Measurements from ENCODE around the gene TRAPPC3L. TPM values are rescaled to one million over a fixed set of nuclear protein-coding genes. Genes with fewer than 3 reads are reported as not detected.

TRAPPC3L gene
- total RNA-seq, 2 experiments from 2014 or later, result not detected

- intact Hi-C loops (cut with DNase I, micrococcal nuclease), result no loop called here
- H3K4me1 Mint-ChIP-seq (ENCODE audit: low read depth), result peaks cover 13% of the 10 kb centered on the region
- ChIA-PET CTCF (no interaction called here), POLR2A (no interaction called here)
- peaks cover 21% of the 10 kb centered on the region for H3K27me3 Mint-ChIP-seq
- H3K36me3 Mint-ChIP-seq (ENCODE audit: low read depth), result no peaks in the 10 kb centered on the region
- Histone ChIP-seq H3K9me3 (ENCODE audit: control insufficient read depth in 1 of 2, insufficient read depth in 1 of 2, low read length in 2 of 2) (no peaks in the 10 kb centered on the region), H3K27me3 (ENCODE audit: control insufficient read depth in 1 of 2, insufficient read depth in 2 of 2, low read length in 2 of 2) (peaks cover 0 to 3% of the 10 kb centered on the region in 2 experiments), H3K27ac (ENCODE audit: low read depth in 1 of 2, low read length in 2 of 2) (no peak overlapping the region), H3K4me3 (ENCODE audit: low read length) (no peak overlapping the region), H3K4me1 (ENCODE audit: insufficient read depth, low read length) (peaks cover 10% of the 10 kb centered on the region), H3K36me3 (ENCODE audit: insufficient read depth, low read length) (no peaks in the 10 kb centered on the region)
- no peaks in the 10 kb centered on the region for H3K9me3 Mint-ChIP-seq
- no peak for TF ChIP-seq CTCF (IDR thresholded peaks at IDR 0.05)
- H3K4me3 Mint-ChIP-seq, result no peak overlapping the region
- no peak for ATAC-seq (ENCODE audit: poor library complexity)
- H3K27ac Mint-ChIP-seq, result no peak overlapping the region
- DNase-seq, result no peak
These were observed 88.6 kb downstream of the TRAPPC3L start for GRCh38 chr6:116456927-116457326.

- Mint-ChIP-seq H3K4me3 (no peak overlapping the region), H3K27me3 (peaks cover 21% of the 10 kb centered on the region), H3K27ac (no peak overlapping the region), H3K9me3 (no peaks in the 10 kb centered on the region), H3K4me1 (ENCODE audit: low read depth) (peaks cover 5% of the 10 kb centered on the region), H3K36me3 (ENCODE audit: low read depth) (no peaks in the 10 kb centered on the region)
- no peak for TF ChIP-seq CTCF (IDR thresholded peaks at IDR 0.05)
- H3K36me3 ChIP-seq (ENCODE audit: insufficient read depth, low read length), result no peaks in the 10 kb centered on the region
- H3K27me3 ChIP-seq (ENCODE audit: control insufficient read depth in 1 of 2, insufficient read depth in 2 of 2, low read length in 2 of 2), result peaks cover 0 to 3% of the 10 kb centered on the region in 2 experiments
- POLR2A ChIA-PET, result no interaction called here
- no peak overlapping the region for H3K4me3 ChIP-seq (ENCODE audit: low read length)
- peaks cover 2% of the 10 kb centered on the region for H3K4me1 ChIP-seq (ENCODE audit: insufficient read depth, low read length)
- H3K9me3 ChIP-seq (ENCODE audit: control insufficient read depth in 1 of 2, insufficient read depth in 1 of 2, low read length in 2 of 2), result no peaks in the 10 kb centered on the region
- CTCF ChIA-PET, result no interaction called here
- intact Hi-C loops (cut with DNase I, micrococcal nuclease), result no loop called here
- DNase-seq (no peak), ATAC-seq (ENCODE audit: poor library complexity) (no peak)
- H3K27ac ChIP-seq (ENCODE audit: low read depth in 1 of 2, low read length in 2 of 2), result no peak overlapping the region
These were observed 89.4 kb downstream of the TRAPPC3L start for GRCh38 chr6:116456106-116456505.

- Histone ChIP-seq H3K9me3 (ENCODE audit: control insufficient read depth in 1 of 2, insufficient read depth in 1 of 2, low read length in 2 of 2) (no peaks in the 10 kb centered on the region), H3K27ac (ENCODE audit: low read depth in 1 of 2, low read length in 2 of 2) (no peak overlapping the region), H3K27me3 (ENCODE audit: control insufficient read depth in 1 of 2, insufficient read depth in 2 of 2, low read length in 2 of 2) (no peaks in the 10 kb centered on the region), H3K36me3 (ENCODE audit: insufficient read depth, low read length) (no peaks in the 10 kb centered on the region), H3K4me3 (ENCODE audit: low read length) (no peak overlapping the region), H3K4me1 (ENCODE audit: insufficient read depth, low read length) (no peaks in the 10 kb centered on the region)
- no peaks in the 10 kb centered on the region for H3K9me3 Mint-ChIP-seq
- POLR2A ChIA-PET, result no interaction called here
- H3K4me3 Mint-ChIP-seq, result no peak overlapping the region
- TF ChIP-seq CTCF (IDR thresholded peaks at IDR 0.05), result no peak
- H3K27ac Mint-ChIP-seq, result no peak overlapping the region
- H3K27me3 Mint-ChIP-seq, result peaks cover 7% of the 10 kb centered on the region
- H3K4me1 Mint-ChIP-seq (ENCODE audit: low read depth), result no peaks in the 10 kb centered on the region
- ATAC-seq (ENCODE audit: poor library complexity) (no peak), DNase-seq (no peak)
- CTCF ChIA-PET, result no interaction called here
- no peaks in the 10 kb centered on the region for H3K36me3 Mint-ChIP-seq (ENCODE audit: low read depth)
- intact Hi-C loops (cut with DNase I, micrococcal nuclease), result no loop called here
These were observed 93.0 kb downstream of the TRAPPC3L start for GRCh38 chr6:116452531-116452930.

Measured in CD4-positive, alpha-beta T cell (primary cell).